Measurements from ENCODE around the gene FAM171A1. TPM values are rescaled to one million over a fixed set of nuclear protein-coding genes. Genes with fewer than 3 reads are reported as not detected.
"Not testable (repeated sequence)": the region's sequence is repeated elsewhere in the genome, so short reads cannot be mapped to it uniquely, and the experiment has no call there.

Gene FAM171A1
- total RNA-seq, 1 donor from 2014 or later = 113 TPM

DNA sequence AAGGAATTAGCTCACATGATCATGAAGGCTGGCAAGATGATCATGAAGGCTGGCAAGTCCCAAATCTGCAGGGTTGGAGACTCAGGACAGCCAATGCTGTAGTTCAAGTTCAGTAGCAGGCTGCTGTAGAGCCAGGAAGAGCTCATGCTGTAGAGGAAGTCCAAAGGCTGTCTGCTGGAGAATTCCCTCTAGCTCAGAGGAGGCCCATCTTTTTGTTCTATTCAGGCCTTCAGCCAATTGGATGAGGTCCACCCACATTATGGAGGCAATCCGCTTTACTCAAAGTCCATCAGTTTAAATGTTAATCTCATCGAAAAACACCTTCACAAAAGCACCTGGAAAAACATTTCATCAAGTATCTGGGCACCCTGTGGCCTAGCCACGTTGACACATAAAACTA is 24.8 kb upstream of the FAM171A1 start:
- peaks cover 3% of the 10 kb centered on the region for H3K27me3 Mint-ChIP-seq (ENCODE audit: unreplicated experiment)
- TF ChIP-seq, protein P1, sequence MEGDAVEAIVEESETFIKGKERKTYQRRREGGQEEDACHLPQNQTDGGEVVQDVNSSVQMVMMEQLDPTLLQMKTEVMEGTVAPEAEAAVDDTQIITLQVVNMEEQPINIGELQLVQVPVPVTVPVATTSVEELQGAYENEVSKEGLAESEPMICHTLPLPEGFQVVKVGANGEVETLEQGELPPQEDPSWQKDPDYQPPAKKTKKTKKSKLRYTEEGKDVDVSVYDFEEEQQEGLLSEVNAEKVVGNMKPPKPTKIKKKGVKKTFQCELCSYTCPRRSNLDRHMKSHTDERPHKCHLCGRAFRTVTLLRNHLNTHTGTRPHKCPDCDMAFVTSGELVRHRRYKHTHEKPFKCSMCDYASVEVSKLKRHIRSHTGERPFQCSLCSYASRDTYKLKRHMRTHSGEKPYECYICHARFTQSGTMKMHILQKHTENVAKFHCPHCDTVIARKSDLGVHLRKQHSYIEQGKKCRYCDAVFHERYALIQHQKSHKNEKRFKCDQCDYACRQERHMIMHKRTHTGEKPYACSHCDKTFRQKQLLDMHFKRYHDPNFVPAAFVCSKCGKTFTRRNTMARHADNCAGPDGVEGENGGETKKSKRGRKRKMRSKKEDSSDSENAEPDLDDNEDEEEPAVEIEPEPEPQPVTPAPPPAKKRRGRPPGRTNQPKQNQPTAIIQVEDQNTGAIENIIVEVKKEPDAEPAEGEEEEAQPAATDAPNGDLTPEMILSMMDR (IDR thresholded peaks at IDR 0.05; ENCODE audit: unreplicated experiment) = no peak
- no peak for DNase-seq (ENCODE audit: low spot score)
- H3K9me3 Mint-ChIP-seq (ENCODE audit: unreplicated experiment) = no peaks in the 10 kb centered on the region
- H3K27ac Mint-ChIP-seq (ENCODE audit: unreplicated experiment) = no peak overlapping the region
- no peak overlapping the region for H3K4me3 Mint-ChIP-seq (ENCODE audit: unreplicated experiment)
- H3K4me1 Mint-ChIP-seq (ENCODE audit: unreplicated experiment) = peaks cover 12% of the 10 kb centered on the region
- peaks cover 4% of the 10 kb centered on the region for H3K36me3 Mint-ChIP-seq (ENCODE audit: low read depth, unreplicated experiment)

DNA sequence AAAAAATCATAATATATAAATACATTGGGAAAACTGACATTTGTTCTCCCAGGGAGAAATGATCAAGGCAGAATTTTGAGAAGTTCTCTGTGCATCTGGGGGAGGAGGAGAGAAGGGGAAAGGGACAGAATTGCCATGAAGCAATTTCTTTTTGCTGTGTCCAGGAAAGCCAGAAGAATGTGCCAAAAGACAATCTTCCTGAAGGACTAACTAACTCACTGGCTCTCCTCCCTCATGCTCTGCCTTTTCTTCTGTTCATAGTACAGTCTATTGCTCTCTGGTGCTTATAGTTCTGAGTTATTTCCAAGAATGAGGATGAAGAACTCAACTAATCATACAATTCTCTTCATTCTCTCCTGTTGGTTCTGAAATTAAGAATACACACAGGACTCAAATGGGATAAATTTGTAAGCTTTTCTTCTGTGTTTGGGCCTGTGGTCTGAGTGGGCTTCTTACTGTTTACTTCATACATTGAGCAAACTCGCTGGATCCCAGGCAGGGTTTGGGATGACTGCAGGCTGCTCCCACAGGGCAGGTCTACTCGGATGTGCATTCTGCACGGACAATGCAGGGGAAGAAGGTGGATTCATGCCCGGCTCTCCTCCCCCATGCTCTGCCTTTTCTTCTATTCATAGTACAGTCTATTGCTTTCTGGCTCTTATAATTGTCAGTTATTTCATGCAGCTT is 22.2 kb upstream of the FAM171A1 start:
- TF ChIP-seq, protein P1 (IDR thresholded peaks at IDR 0.05; ENCODE audit: unreplicated experiment) = no peak
- no peak for DNase-seq (ENCODE audit: low spot score)
- Mint-ChIP-seq H3K36me3 (ENCODE audit: low read depth, unreplicated experiment) (no peaks in the 10 kb centered on the region), H3K27ac (ENCODE audit: unreplicated experiment) (no peak overlapping the region), H3K9me3 (ENCODE audit: unreplicated experiment) (no peaks in the 10 kb centered on the region), H3K4me3 (ENCODE audit: unreplicated experiment) (no peak overlapping the region), H3K27me3 (ENCODE audit: unreplicated experiment) (peaks cover 8% of the 10 kb centered on the region), H3K4me1 (ENCODE audit: unreplicated experiment) (peaks cover 12% of the 10 kb centered on the region)

DNA sequence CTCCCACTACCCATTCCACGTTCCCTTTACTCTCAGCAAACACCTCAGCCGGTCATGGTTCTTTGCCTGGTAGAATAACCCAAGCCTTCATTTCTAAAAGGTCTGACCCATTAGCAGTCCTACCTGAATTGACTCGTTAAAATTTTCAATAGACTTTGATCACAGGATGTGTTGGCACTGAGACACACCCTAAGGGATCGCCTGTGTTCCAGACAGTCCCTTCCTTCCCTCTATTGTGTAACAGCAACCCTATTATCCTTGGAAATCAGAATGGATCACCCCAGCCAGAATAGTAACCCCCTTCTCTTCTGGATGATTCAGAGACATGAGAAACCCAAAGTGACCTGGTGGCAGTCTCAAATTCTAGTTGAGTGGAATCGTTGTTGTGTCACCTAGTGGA is 20.4 kb upstream of the FAM171A1 start:
- no peaks in the 10 kb centered on the region for H3K36me3 Mint-ChIP-seq (ENCODE audit: low read depth, unreplicated experiment)
- no peak overlapping the region for H3K27ac Mint-ChIP-seq (ENCODE audit: unreplicated experiment)
- no peak for DNase-seq (ENCODE audit: low spot score)
- TF ChIP-seq, protein P1 (IDR thresholded peaks at IDR 0.05; ENCODE audit: unreplicated experiment) = no peak
- peaks cover 27% of the 10 kb centered on the region for H3K4me1 Mint-ChIP-seq (ENCODE audit: unreplicated experiment)
- H3K27me3 Mint-ChIP-seq (ENCODE audit: unreplicated experiment) = peaks cover 8% of the 10 kb centered on the region
- no peaks in the 10 kb centered on the region for H3K9me3 Mint-ChIP-seq (ENCODE audit: unreplicated experiment)
- no peak overlapping the region for H3K4me3 Mint-ChIP-seq (ENCODE audit: unreplicated experiment)

DNA sequence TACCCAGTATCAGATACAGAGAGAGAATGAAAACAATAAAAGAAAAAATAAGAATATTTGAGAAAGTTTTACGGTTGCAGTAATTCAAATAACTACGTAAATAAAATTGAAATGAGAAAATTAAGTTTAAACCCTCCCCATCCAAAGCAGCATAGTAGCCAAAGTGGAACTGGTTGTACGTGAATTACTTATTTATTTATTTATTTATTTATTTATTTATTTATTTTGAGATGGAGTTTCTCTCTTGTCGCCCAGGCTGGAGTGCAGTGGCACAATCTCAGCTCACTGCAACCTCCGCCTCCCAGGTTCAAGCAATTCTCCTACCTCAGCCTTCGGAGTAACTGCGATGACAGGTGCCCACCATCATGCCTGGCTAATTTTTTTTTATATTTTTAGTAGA is 17.1 kb upstream of the FAM171A1 start:
- not testable (repeated sequence) for H3K27me3 Mint-ChIP-seq (ENCODE audit: unreplicated experiment); H3K4me3 Mint-ChIP-seq (ENCODE audit: unreplicated experiment); H3K9me3 Mint-ChIP-seq (ENCODE audit: unreplicated experiment); H3K27ac Mint-ChIP-seq (ENCODE audit: unreplicated experiment); DNase-seq (ENCODE audit: low spot score); H3K36me3 Mint-ChIP-seq (ENCODE audit: low read depth, unreplicated experiment)
- H3K4me1 Mint-ChIP-seq (ENCODE audit: unreplicated experiment) = peaks cover 33% of the 10 kb centered on the region

DNA sequence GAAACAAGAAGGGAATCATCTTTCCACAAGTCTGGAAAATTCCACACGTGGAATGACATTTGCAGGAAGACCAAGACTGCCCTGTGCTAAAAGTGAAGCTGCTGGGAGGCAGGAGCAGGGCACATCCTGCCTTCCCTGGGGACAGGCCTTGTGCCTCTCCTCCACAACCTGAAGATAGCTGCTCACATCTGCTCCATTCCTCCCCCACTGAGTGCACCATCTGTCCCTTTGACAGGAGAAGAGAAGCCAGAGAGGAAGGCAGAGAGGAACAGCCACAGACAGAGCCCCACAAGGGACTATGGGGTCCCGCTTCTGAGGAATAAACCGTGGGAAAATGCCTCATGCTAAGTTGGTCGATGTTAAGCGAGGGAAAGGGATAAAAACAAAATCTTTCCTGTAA is 15.9 kb upstream of the FAM171A1 start:
- Mint-ChIP-seq H3K9me3 (ENCODE audit: unreplicated experiment) (no peaks in the 10 kb centered on the region), H3K4me1 (ENCODE audit: unreplicated experiment) (peaks cover 33% of the 10 kb centered on the region), H3K36me3 (ENCODE audit: low read depth, unreplicated experiment) (peaks cover 4% of the 10 kb centered on the region), H3K27me3 (ENCODE audit: unreplicated experiment) (peaks cover 8% of the 10 kb centered on the region), H3K4me3 (ENCODE audit: unreplicated experiment) (no peak overlapping the region), H3K27ac (ENCODE audit: unreplicated experiment) (no peak overlapping the region)
- TF ChIP-seq, protein P1 (IDR thresholded peaks at IDR 0.05; ENCODE audit: unreplicated experiment) = no peak
- no peak for DNase-seq (ENCODE audit: low spot score)

All from endothelial cell (in vitro differentiated cells).